Gastroesophageal sphincter (tissue), 4 donors: ENCODE data around the gene RBFOX2. TPM values are rescaled to one million over a fixed set of nuclear protein-coding genes. Genes with fewer than 3 reads are reported as not detected.
A peak's percentile ranks its signal among the peaks of the same experiment; 100 is the strongest.

Experiments used
- ATAC-seq: fragments of 150-250 bp; one replicate; pipeline ENCODE4 v1.9.1; 2016; ENCODE audit warnings: mild to moderate bottlenecking, moderate library complexity
- H3K27ac ChIP-seq, 4 donors: fragments of 200-600 bp; sonication (generic) in 3 of 4; 1 replicate in 3 of 4; 2 replicates in 1 of 4; pipeline ENCODE4 v1.5.1; 2016 to 2019
- H3K27me3 ChIP-seq: fragments of 200-600 bp; sonication (generic); one replicate; pipeline ENCODE4 v1.5.1; 2019
- H3K36me3 ChIP-seq, 2 donors: fragments of 200-600 bp; sonication (generic); one replicate each; pipeline ENCODE4 v1.5.1; 2019; ENCODE audit warnings: control low read depth in 1 of 2
- H3K4me1 ChIP-seq, 3 donors: fragments of 200-600 bp; sonication (generic); 1 replicate in 2 of 3; 2 replicates in 1 of 3; pipeline ENCODE4 v1.5.1; 2016 to 2019; ENCODE audit warnings: control low read depth in 2 of 3
- H3K4me3 ChIP-seq, 2 donors: fragments of 200-600 bp; sonication (generic); one replicate each; pipeline ENCODE4 v1.5.1; 2019; ENCODE audit warnings: mild to moderate bottlenecking in 1 of 2, moderate library complexity in 1 of 2
- H3K9me3 ChIP-seq, 3 donors: fragments of 200-600 bp; sonication (generic); one replicate each; pipeline ENCODE4 v1.5.1; 2017 to 2019; ENCODE audit warnings: control low read depth in 2 of 3
- CTCF ChIP-seq, 4 experiments: fragments of 200-600 bp in 2 of 4; fragments of 450-650 bp in 2 of 4; sonication (generic) in 1 of 4; IDR thresholded peaks; one replicate each; pipeline ENCODE4 v1.5.1; 2017 to 2019; ENCODE audit warnings: antibody characterized with exemption in 4 of 4, mild to moderate bottlenecking in 2 of 4, moderate library complexity in 2 of 4
- EP300 ChIP-seq: sonication (generic); formaldehyde crosslinking; IDR thresholded peaks from one replicate; pipeline ENCODE4 v1.6.1; 2017; ENCODE audit warnings: antibody characterized with exemption, mild to moderate bottlenecking
- POLR2A ChIP-seq, 2 donors: fragments of 450-650 bp; IDR thresholded peaks; one replicate each; pipeline ENCODE4 v1.6.1; 2017; ENCODE audit warnings: antibody characterized with exemption in 2 of 2, mild to moderate bottlenecking in 2 of 2, moderate library complexity in 1 of 2
- POLR2AphosphoS5 ChIP-seq: sonication (generic); formaldehyde crosslinking; IDR thresholded peaks from one replicate; pipeline ENCODE4 v1.6.1; 2017; ENCODE audit warnings: antibody characterized with exemption
- WGBS, 2 donors: methylation state at CpG; one replicate each; pipeline ENCODE4 v1.1.5; 2018; ENCODE audit warnings: low coverage in 1 of 2; 5-methylcytosine and 5-hydroxymethylcytosine counted together
- total RNA-seq, 4 donors: library from RNA; depleted of rRNA; stranded (reverse); fragments of >200 nt; gene quantifications; one replicate each; pipeline ENCODE4 v1.1.0, GENCODE V29; 2016

RBFOX2 gene
- total RNA-seq, 4 donors from 2014 or later = 120 to 197 (median 169) TPM

DNA sequence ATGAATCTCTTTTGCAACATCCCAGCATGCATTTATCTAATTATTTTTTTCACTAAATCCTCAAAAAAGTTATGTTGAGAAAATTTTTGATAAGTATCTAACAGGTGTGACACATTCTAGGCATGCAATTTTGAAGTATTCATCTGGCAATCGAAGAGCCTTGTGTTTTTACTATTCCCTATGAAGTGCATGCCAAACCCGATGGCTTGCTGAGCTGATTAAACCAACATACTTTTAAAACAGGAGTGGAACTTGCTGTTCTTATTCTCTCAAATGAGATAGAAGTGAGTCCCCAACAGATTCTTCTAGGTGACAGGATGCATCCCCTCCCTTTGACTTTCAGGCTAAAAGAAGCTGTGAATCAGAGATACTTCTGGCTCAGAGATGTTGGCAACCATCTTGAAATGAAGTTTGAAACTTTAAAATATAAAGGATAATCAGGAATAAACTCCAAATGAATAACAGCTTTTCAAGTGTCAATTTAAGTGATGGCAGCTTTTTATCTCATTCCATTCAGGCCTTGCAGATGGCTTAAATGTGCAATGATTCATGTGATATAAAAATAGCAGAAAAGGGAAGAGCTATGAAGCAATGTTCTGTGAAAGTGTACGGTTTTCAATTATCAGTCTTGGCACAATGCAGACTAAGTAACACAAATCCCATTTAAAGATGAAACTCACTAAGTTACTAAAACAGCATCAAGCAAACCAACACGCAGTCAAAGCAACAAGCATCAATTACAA is 243.3 kb downstream of the RBFOX2 start:
- Histone ChIP-seq H3K4me3 (no peak overlapping the region), H3K27ac (peak overlapping the region in 1 of 4 donors; percentile 18), H3K27me3 (no peaks in the 10 kb centered on the region), H3K9me3 (no peaks in the 10 kb centered on the region), H3K4me1 (peaks cover 0 to 58% (median 4%) of the 10 kb centered on the region in 3 donors), H3K36me3 (peaks cover 0 to 17% of the 10 kb centered on the region in 2 donors)
- no peak for ATAC-seq
- WGBS, 2 donors = 18 to 26% methylated on average over 4 of the region's 4 CpGs
- TF ChIP-seq POLR2A (IDR thresholded peaks at IDR 0.05) (no peak), CTCF (IDR thresholded peaks at IDR 0.05) (no peak), POLR2AphosphoS5 (no peak), EP300 (no peak)

DNA sequence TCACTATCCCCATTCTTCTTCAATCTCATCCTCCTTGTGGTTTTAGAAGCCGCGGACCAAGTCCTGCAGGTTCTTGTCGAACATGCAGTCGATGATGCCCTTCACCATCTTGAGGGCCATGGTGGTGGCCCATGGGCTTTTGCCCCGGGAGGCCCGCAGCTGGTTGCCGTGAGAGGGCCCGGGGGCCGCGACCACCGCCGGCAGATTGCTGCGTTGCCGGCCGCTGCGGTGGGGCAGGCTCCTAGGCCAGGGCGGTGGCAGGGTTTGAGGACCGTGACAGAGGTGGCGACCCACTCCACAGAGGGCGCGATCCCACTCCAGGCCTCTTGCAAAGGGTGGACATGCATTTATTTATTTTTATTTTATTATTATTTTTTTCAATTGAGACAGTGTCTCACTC is 244.0 kb downstream of the RBFOX2 start:
- TF ChIP-seq POLR2AphosphoS5 = no peak
- TF ChIP-seq POLR2A (IDR thresholded peaks at IDR 0.05) = no peak
- TF ChIP-seq CTCF (IDR thresholded peaks at IDR 0.05) = no peak
- no peak for TF ChIP-seq EP300
- Histone ChIP-seq H3K4me3 (no peak overlapping the region), H3K27ac (no peak overlapping the region), H3K27me3 (no peaks in the 10 kb centered on the region), H3K36me3 (peaks cover 0 to 17% of the 10 kb centered on the region in 2 donors), H3K4me1 (peaks cover 0 to 61% (median 4%) of the 10 kb centered on the region in 3 donors), H3K9me3 (no peaks in the 10 kb centered on the region)
- WGBS, 2 donors = 96 to 98% methylated on average over 11 to 12 of the region's 21 CpGs
- ATAC-seq = no peak

- Histone ChIP-seq H3K4me3 (no peak overlapping the region), H3K9me3 (no peaks in the 10 kb centered on the region), H3K27ac (no peak overlapping the region), H3K36me3 (peaks cover 0 to 17% of the 10 kb centered on the region in 2 donors), H3K27me3 (no peaks in the 10 kb centered on the region), H3K4me1 (peaks cover 0 to 63% (median 4%) of the 10 kb centered on the region in 3 donors)
- WGBS, 2 donors = 90 to 94% methylated on average over 2 to 8 of the region's 11 CpGs
- TF ChIP-seq CTCF (IDR thresholded peaks at IDR 0.05) (no peak), EP300 (no peak), POLR2AphosphoS5 (no peak), POLR2A (IDR thresholded peaks at IDR 0.05) (no peak)
- ATAC-seq = no peak
Measured at GRCh38 chr22:35783943-35784614, 244.5 kb downstream of the RBFOX2 start.

- no peak for ATAC-seq
- H3K36me3 ChIP-seq = peaks cover 0 to 17% of the 10 kb centered on the region in 2 donors
- H3K27ac ChIP-seq = no peak overlapping the region
- WGBS, 2 donors = 80 to 92% methylated on average over 4 to 5 of the region's 5 CpGs
- H3K9me3 ChIP-seq = no peaks in the 10 kb centered on the region
- no peak for TF ChIP-seq CTCF (IDR thresholded peaks at IDR 0.05)
- no peak for TF ChIP-seq POLR2A (IDR thresholded peaks at IDR 0.05)
- no peak for TF ChIP-seq POLR2AphosphoS5
- TF ChIP-seq EP300 = no peak
- H3K27me3 ChIP-seq = no peaks in the 10 kb centered on the region
- peaks cover 0 to 74% (median 8%) of the 10 kb centered on the region in 3 donors for H3K4me1 ChIP-seq
- H3K4me3 ChIP-seq = no peak overlapping the region
Measured at GRCh38 chr22:35782504-35782903, 246.1 kb downstream of the RBFOX2 start.
